H1 (cell line): ENCODE measurements around the gene ARSB. TPM values are rescaled to one million over a fixed set of nuclear protein-coding genes. Genes with fewer than 3 reads are reported as not detected.

ENCODE experiments used
- CTCF ChIA-PET: fragments of 300-600 bp; sonication (Branson Sonifier 250); formaldehyde crosslinking; loops from one replicate; lab custom pipeline; 2021; ENCODE audit not compliant: partially characterized antibody; lab: Charles Lee
- POLR2A ChIA-PET: fragments of 300-600 bp; sonication (Branson Sonifier 250); formaldehyde crosslinking; loops from one replicate; lab custom pipeline; 2021; ENCODE audit warnings: inconsistent platforms; ENCODE audit not compliant: partially characterized antibody; lab: Charles Lee
- DNase-seq, 2 experiments: peaks; one replicate each; pipeline versions ENCODE4 v3.0.0 to v3.0.0-alpha.2; 2010 to 2022; ENCODE audit warnings: low spot score in 2 of 2, low read depth in 1 of 2, mixed read lengths in 1 of 2
- FAIRE-seq: peaks from 2 replicates; lab custom pipeline; 2011; peaks lifted over from hg19 to GRCh38; lab: Jason Lieb, UNC
- H2AFZ ChIP-seq: 2 replicates; pipeline ENCODE4 v1.8.1; 2012; ENCODE audit warnings: low read length, inconsistent platforms
- H2AK5ac ChIP-seq: 2 replicates; pipeline ENCODE4 v1.6.1; 2013; ENCODE audit warnings: low read depth, low read length
- H2BK120ac ChIP-seq: replicated peaks from 2 replicates; pipeline ENCODE3; 2013; ENCODE audit warnings: low read depth, low read length, inconsistent platforms
- H2BK12ac ChIP-seq: 2 replicates; pipeline ENCODE4 v1.6.1; 2013; ENCODE audit warnings: low read depth, low read length
- H2BK15ac ChIP-seq: 2 replicates; pipeline ENCODE4 v1.6.1; 2013; ENCODE audit warnings: low read length
- H2BK20ac ChIP-seq: 2 replicates; pipeline ENCODE4 v1.6.1; 2013; ENCODE audit warnings: low read length
- H2BK5ac ChIP-seq: 2 replicates; pipeline ENCODE4 v1.6.1; 2013; ENCODE audit warnings: low read depth, low read length
- H3K14ac ChIP-seq: 2 replicates; pipeline ENCODE4 v1.6.1; 2013; ENCODE audit warnings: inconsistent platforms; ENCODE audit not compliant: insufficient read length
- H3K18ac ChIP-seq: 2 replicates; pipeline ENCODE4 v1.6.1; 2013; ENCODE audit warnings: low read length; ENCODE audit errors: extremely low read depth
- H3K23ac ChIP-seq: 2 replicates; pipeline ENCODE4 v1.6.1; 2013; ENCODE audit warnings: inconsistent platforms; ENCODE audit not compliant: insufficient read length
- H3K23me2 ChIP-seq: 2 replicates; pipeline ENCODE4 v1.6.1; 2013; ENCODE audit warnings: low read depth, low read length
- H3K27ac ChIP-seq: 2 replicates; pipeline ENCODE4 v1.6.1; 2011; ENCODE audit warnings: low read depth, low read length, inconsistent platforms
- H3K27me3 ChIP-seq, 4 experiments: replicated peaks in 1 of 4; 1 replicate in 1 of 4; 2 replicates in 3 of 4; pipeline versions ENCODE4 v1.6.1 to v1.8.1; 2011 to 2013; ENCODE audit warnings: low read length in 3 of 4, mild to moderate bottlenecking in 3 of 4, inconsistent platforms in 2 of 4, mixed read lengths in 2 of 4, moderate library complexity in 1 of 4; ENCODE audit not compliant: control insufficient read depth in 3 of 4, insufficient read depth in 3 of 4; ENCODE audit errors: extremely low read depth in 1 of 4
- H3K36me3 ChIP-seq, 4 experiments: 2 replicates each; pipeline versions ENCODE4 v1.6.1 to v1.8.1; 2011 to 2013; ENCODE audit warnings: mild to moderate bottlenecking in 4 of 4, low read length in 3 of 4, moderate library complexity in 2 of 4, control low read depth in 1 of 4, inconsistent platforms in 1 of 4; ENCODE audit not compliant: insufficient read depth in 4 of 4, control insufficient read depth in 2 of 4
- H3K4ac ChIP-seq: replicated peaks from 2 replicates; pipeline ENCODE3; 2013; ENCODE audit warnings: low read length, low read depth, mixed read lengths, inconsistent platforms; ENCODE audit not compliant: insufficient read length
- H3K4me1 ChIP-seq, 4 experiments: replicated peaks in 1 of 4; 1 replicate in 1 of 4; 2 replicates in 3 of 4; pipeline versions ENCODE4 v1.6.1 to v1.8.1; 2011 to 2013; ENCODE audit warnings: low read length in 3 of 4, inconsistent platforms in 2 of 4, mixed read lengths in 1 of 4; ENCODE audit not compliant: insufficient read depth in 4 of 4, control insufficient read depth in 3 of 4
- H3K4me2 ChIP-seq, 2 experiments: 2 replicates each; pipeline versions ENCODE4 v1.6.1 to v1.8.1; 2011 to 2013; ENCODE audit warnings: low read depth in 2 of 2, low read length in 2 of 2, control low read depth in 1 of 2, inconsistent platforms in 1 of 2, mild to moderate bottlenecking in 1 of 2; ENCODE audit not compliant: insufficient read depth in 1 of 2
- H3K4me3 ChIP-seq, 4 experiments: fragments of 200-600, 300-600 bp in 1 of 4; sonication (generic), shearing (Covaris generic), sonication (Bioruptor Twin) in 1 of 4; 2 replicates each; pipeline versions ENCODE4 v1.5.1 to v1.8.1; 2011 to 2016; ENCODE audit warnings: low read length in 4 of 4, low read depth in 3 of 4, control low read depth in 2 of 4, inconsistent platforms in 2 of 4, mild to moderate bottlenecking in 2 of 4, mixed read lengths in 1 of 4, moderate library complexity in 1 of 4; ENCODE audit not compliant: insufficient read depth in 2 of 4; ENCODE audit errors: extremely low read depth in 1 of 4
- H3K56ac ChIP-seq: replicated peaks from 2 replicates; pipeline ENCODE3; 2013; ENCODE audit warnings: low read depth, mild to moderate bottlenecking, mixed read lengths, low read length, inconsistent platforms; ENCODE audit not compliant: insufficient read length
- H3K79me1 ChIP-seq: 2 replicates; pipeline ENCODE4 v1.6.1; 2013; ENCODE audit warnings: low read depth, low read length, control low read depth
- H3K79me2 ChIP-seq, 2 experiments: 2 replicates each; pipeline versions ENCODE4 v1.6.1 to v1.8.1; 2012 to 2013; ENCODE audit warnings: low read length in 2 of 2, mild to moderate bottlenecking in 2 of 2, inconsistent platforms in 1 of 2; ENCODE audit not compliant: insufficient read depth in 2 of 2, control insufficient read depth in 1 of 2
- H3K9ac ChIP-seq, 4 experiments: replicated peaks in 1 of 4; 1 replicate in 1 of 4; 2 replicates in 3 of 4; pipeline versions ENCODE4 v1.6.1 to v1.8.1; 2011 to 2013; ENCODE audit warnings: low read depth in 3 of 4, low read length in 3 of 4, control low read depth in 2 of 4, mild to moderate bottlenecking in 2 of 4, moderate library complexity in 2 of 4, inconsistent platforms in 1 of 4; ENCODE audit errors: extremely low read depth in 1 of 4
- H3K9me3 ChIP-seq, 2 experiments: 2 replicates each; pipeline versions ENCODE4 v1.6.1 to v1.8.1; 2012 to 2013; ENCODE audit warnings: mild to moderate bottlenecking in 2 of 2, moderate library complexity in 2 of 2, control low read depth in 1 of 2, inconsistent platforms in 1 of 2, low read depth in 1 of 2, low read length in 1 of 2, mixed read lengths in 1 of 2; ENCODE audit not compliant: insufficient read depth in 2 of 2
- H4K20me1 ChIP-seq, 2 experiments: replicated peaks in 1 of 2; 2 replicates each; pipeline versions ENCODE3 to v1.8.1; 2011 to 2013; ENCODE audit warnings: inconsistent platforms in 2 of 2, low read length in 2 of 2, mild to moderate bottlenecking in 1 of 2; ENCODE audit not compliant: insufficient read depth in 2 of 2, control insufficient read depth in 1 of 2
- H4K5ac ChIP-seq: 2 replicates; pipeline ENCODE4 v1.6.1; 2013; ENCODE audit warnings: low read length, low read depth, mixed read lengths, inconsistent platforms; ENCODE audit not compliant: insufficient read length
- H4K8ac ChIP-seq: 2 replicates; pipeline ENCODE4 v1.8.0; 2013; ENCODE audit warnings: mild to moderate bottlenecking, moderate library complexity, low read length, inconsistent platforms; ENCODE audit not compliant: insufficient read depth; ENCODE audit errors: extremely low read depth
- H4K91ac ChIP-seq: replicated peaks from 2 replicates; pipeline ENCODE3; 2013; ENCODE audit warnings: low read length, mixed read lengths, inconsistent platforms; ENCODE audit not compliant: insufficient read length
- CBX8 ChIP-seq: fragments of 300-800, 300-1000 bp; sonication (generic); IDR thresholded peaks from 2 replicates; pipeline ENCODE4 v1.7.1; 2016; ENCODE audit warnings: low read depth, low read length, borderline replicate concordance
- CHD2 ChIP-seq: IDR thresholded peaks from 2 replicates; pipeline ENCODE4 v1.6.1; 2012; ENCODE audit warnings: low read length, improper control_type of control experiment
- EZH2 ChIP-seq: fragments of 200-600 bp; sonication (generic); IDR thresholded peaks from 2 replicates; pipeline ENCODE4 v1.7.1; 2012; ENCODE audit warnings: low read depth, mild to moderate bottlenecking, moderate library complexity, low read length, inconsistent platforms; ENCODE audit not compliant: severe bottlenecking
- JUN ChIP-seq: IDR thresholded peaks from 2 replicates; pipeline ENCODE4 v1.6.1; 2011; ENCODE audit warnings: low read depth, mild to moderate bottlenecking, improper control_type of control experiment, low read length
- MAFK ChIP-seq: IDR thresholded peaks from 2 replicates; pipeline ENCODE4 v1.6.1; 2012; ENCODE audit warnings: low read depth, mild to moderate bottlenecking, improper control_type of control experiment, low read length
- RNF2 ChIP-seq: fragments of 200-900, 300-1000 bp; sonication (generic); IDR thresholded peaks from 2 replicates; pipeline ENCODE4 v1.7.1; 2016; ENCODE audit warnings: borderline replicate concordance, low read depth, mild to moderate bottlenecking, antibody characterized with exemption, low read length; ENCODE audit not compliant: poor library complexity, severe bottlenecking; ENCODE audit errors: missing control alignments
- SP4 ChIP-seq: IDR thresholded peaks from 2 replicates; pipeline ENCODE4 v1.6.1; 2012; ENCODE audit warnings: low read length, inconsistent platforms
- TCF12 ChIP-seq: IDR thresholded peaks from 2 replicates; pipeline ENCODE4 v1.6.1; 2011; ENCODE audit warnings: low read depth, mild to moderate bottlenecking, low read length
- TEAD4 ChIP-seq: IDR thresholded peaks from 2 replicates; pipeline ENCODE4 v1.6.1; 2012; ENCODE audit warnings: low read depth, low read length, inconsistent platforms, mixed read lengths
- YY1 ChIP-seq: IDR thresholded peaks from 2 replicates; pipeline ENCODE4 v1.6.1; 2011; ENCODE audit warnings: low read depth, mild to moderate bottlenecking, low read length
- WGBS, 2 experiments: shearing (Covaris generic) in 1 of 2; methylation state at CpG; one replicate each; pipeline versions ENCODE4 v1.1.6 to v1.1.7; 2013 to 2015; ENCODE audit warnings: low lambda C conversion rate in 2 of 2, mixed read lengths in 2 of 2, inconsistent platforms in 1 of 2, low coverage in 1 of 2, missing lambda C conversion rate in 1 of 2; ENCODE audit not compliant: insufficient replicate concordance in 2 of 2, insufficient coverage in 1 of 2, insufficient read length in 1 of 2; ENCODE audit errors: extremely low coverage in 1 of 2, missing lambda C conversion rate in 1 of 2; 5-methylcytosine and 5-hydroxymethylcytosine counted together
- polyA plus RNA-seq, 7 experiments: library from polyadenylated mRNA; depleted of rRNA in 3 of 7; stranded (reverse) in 5 of 7; unstranded in 2 of 7; fragments of >200 nt in 5 of 7; fragments of 200-250 nt in 2 of 7; gene quantifications; 1 replicate in 5 of 7; 2 replicates in 1 of 7; 4 replicates in 1 of 7; pipeline versions ENCODE4 v1.2.1 to v1.2.3, GENCODE V29; 2011 to 2013; ENCODE audit warnings: missing spikeins in 2 of 7, mixed read lengths in 2 of 7
- total RNA-seq: library from RNA; stranded (reverse); fragmentation: NEBNext Ultra II Directional; extraction: Animal tissue kit (Norgen Biotek cat#: 25700); gene quantifications from 2 replicates; pipeline ENCODE4 v1.2.1, GENCODE V29; 2021

Gene ARSB
- total and polyA plus RNA-seq, 2 of the 8 experiments (the other 6 are each of a cell fraction or from before 2014, with no cell fraction given) = 6.4 to 13.9 TPM

- no peak overlapping the region for H3K18ac ChIP-seq
- ChIA-PET CTCF (no interaction called here), POLR2A (no interaction called here)
- no peak for FAIRE-seq
- no peaks in the 10 kb centered on the region for H4K20me1 ChIP-seq
- H3K27ac ChIP-seq = no peak overlapping the region
- no peak overlapping the region for H2BK120ac ChIP-seq
- H3K4me1 ChIP-seq = no peaks in the 10 kb centered on the region
- no peak overlapping the region for H3K23ac ChIP-seq
- no peak overlapping the region for H2BK20ac ChIP-seq
- TF ChIP-seq RNF2 = no peak
- no peak for TF ChIP-seq EZH2
- no peak for TF ChIP-seq YY1
- no peak for TF ChIP-seq CHD2
- TF ChIP-seq TCF12 = no peak
- TF ChIP-seq JUN = no peak
- no peak for TF ChIP-seq SP4
- TF ChIP-seq MAFK = no peak
- no peak for TF ChIP-seq CBX8
- no peak for TF ChIP-seq TEAD4
- TF ChIP-seq, all 59 proteins: peak for 0
- no peak overlapping the region for H3K9ac ChIP-seq
- no peaks in the 10 kb centered on the region for H3K79me2 ChIP-seq
- H2BK12ac ChIP-seq = no peak overlapping the region
- H4K8ac ChIP-seq = no peak overlapping the region
- no peaks in the 10 kb centered on the region for H3K27me3 ChIP-seq
- no peak overlapping the region for H3K4me3 ChIP-seq
- H2AFZ ChIP-seq = no peak overlapping the region
- H3K79me1 ChIP-seq = no peaks in the 10 kb centered on the region
- H3K23me2 ChIP-seq = no peaks in the 10 kb centered on the region
- no peak overlapping the region for H4K5ac ChIP-seq
- H3K36me3 ChIP-seq = no peaks in the 10 kb centered on the region; a peak in 1 of 8 replicates
- no peak overlapping the region for H3K14ac ChIP-seq
- 93% methylated on average over 1 of the region's 1 CpG; no CpG with 5 or more reads in 1 of the 2 experiments for WGBS, 2 experiments
- no peak overlapping the region for H3K4me2 ChIP-seq
- H2BK5ac ChIP-seq = no peak overlapping the region
- H2AK5ac ChIP-seq = no peak overlapping the region
- no peak overlapping the region for H2BK15ac ChIP-seq
- H4K91ac ChIP-seq = no peak overlapping the region
- no peak for DNase-seq
- H3K56ac ChIP-seq = no peak overlapping the region
- no peak overlapping the region for H3K4ac ChIP-seq
- no peaks in the 10 kb centered on the region for H3K9me3 ChIP-seq
Measured at GRCh38 chr5:78785454-78785853, 199.7 kb downstream of the ARSB start.
